ENCODE measurements around the gene LRRC52.

The LRRC52 gene

GRCh38 chr1:165543532-165544438 lies at the start of gene LRRC52:
Gene LRRC52, plus strand, starts transcription at chr1:165544000. Its CDS starts 297 bp downstream, at chr1:165544297.
- no peak for DNase-seq (ENCODE audit: low read depth in 1 of 2, low spot score in 1 of 2)

GRCh38 chr1:165494949-165495857 lies 48.6 kb upstream of the LRRC52 start:
- no peak for DNase-seq (ENCODE audit: low read depth in 1 of 2, low spot score in 1 of 2)

- no peak for DNase-seq (ENCODE audit: low read depth in 1 of 2, low spot score in 1 of 2)
Measured at GRCh38 chr1:165495858-165496205, 48.0 kb upstream of the LRRC52 start.

GRCh38 chr1:165496501-165496900 lies 47.3 kb upstream of the LRRC52 start:
- no peak for DNase-seq (ENCODE audit: low read depth in 1 of 2, low spot score in 1 of 2)

- DNase-seq (ENCODE audit: low read depth in 1 of 2, low spot score in 1 of 2) = no peak
Measured at GRCh38 chr1:165497069-165498013, 46.5 kb upstream of the LRRC52 start.

- no peak for DNase-seq (ENCODE audit: low read depth in 1 of 2, low spot score in 1 of 2)
Measured at GRCh38 chr1:165501330-165501969, 42.4 kb upstream of the LRRC52 start.

- no peak for DNase-seq (ENCODE audit: low read depth in 1 of 2, low spot score in 1 of 2)
Measured at GRCh38 chr1:165501970-165502348, 41.8 kb upstream of the LRRC52 start.

GRCh38 chr1:165507570-165507969 lies 36.2 kb upstream of the LRRC52 start:
- DNase-seq (ENCODE audit: low read depth in 1 of 2, low spot score in 1 of 2) = no peak

GRCh38 chr1:165508291-165508690 lies 35.5 kb upstream of the LRRC52 start:
- DNase-seq (ENCODE audit: low read depth in 1 of 2, low spot score in 1 of 2) = no peak

GRCh38 chr1:165512816-165513215 lies 31.0 kb upstream of the LRRC52 start:
- no peak for DNase-seq (ENCODE audit: low read depth in 1 of 2, low spot score in 1 of 2)

GRCh38 chr1:165516469-165516868 lies 27.3 kb upstream of the LRRC52 start:
- no peak for DNase-seq (ENCODE audit: low read depth in 1 of 2, low spot score in 1 of 2)

- no peak for DNase-seq (ENCODE audit: low read depth in 1 of 2, low spot score in 1 of 2)
Measured at GRCh38 chr1:165520646-165521045, 23.2 kb upstream of the LRRC52 start.

GRCh38 chr1:165524639-165525285 lies 19.0 kb upstream of the LRRC52 start:
- no peak for DNase-seq (ENCODE audit: low read depth in 1 of 2, low spot score in 1 of 2)

GRCh38 chr1:165525708-165526107 lies 18.1 kb upstream of the LRRC52 start:
- DNase-seq (ENCODE audit: low read depth in 1 of 2, low spot score in 1 of 2) = no peak

GRCh38 chr1:165527251-165528007 lies 16.4 kb upstream of the LRRC52 start:
- DNase-seq (ENCODE audit: low read depth in 1 of 2, low spot score in 1 of 2) = no peak

- DNase-seq (ENCODE audit: low read depth in 1 of 2, low spot score in 1 of 2) = no peak
Measured at GRCh38 chr1:165531021-165531420, 12.8 kb upstream of the LRRC52 start.

GRCh38 chr1:165532053-165532452 lies 11.7 kb upstream of the LRRC52 start:
- no peak for DNase-seq (ENCODE audit: low read depth in 1 of 2, low spot score in 1 of 2)

- no peak for DNase-seq (ENCODE audit: low read depth in 1 of 2, low spot score in 1 of 2)
Measured at GRCh38 chr1:165533254-165533653, 10.5 kb upstream of the LRRC52 start.

GRCh38 chr1:165536016-165536415 lies 7.8 kb upstream of the LRRC52 start:
- no peak for DNase-seq (ENCODE audit: low read depth in 1 of 2, low spot score in 1 of 2)
